Hindlimb muscle (tissue), 1 donor: ENCODE measurements around the gene MRPL58. TPM values are rescaled to one million over a fixed set of nuclear protein-coding genes. Genes with fewer than 3 reads are reported as not detected.
"Not testable (repeated sequence)": the region's sequence is repeated elsewhere in the genome, so short reads cannot be mapped to it uniquely, and the experiment has no call there.

Experiments
- DNase-seq: peaks from one replicate; pipeline ENCODE4 v3.0.0-alpha.2; 2013
- polyA plus RNA-seq: library from polyadenylated mRNA; unstranded; fragments of 120-200 nt; gene quantifications from one replicate; pipeline ENCODE4 v1.2.1, GENCODE V29; 2013; ENCODE audit not compliant: insufficient read length

Gene MRPL58
- polyA plus RNA-seq, 1 donor: 21.2 TPM

DNA sequence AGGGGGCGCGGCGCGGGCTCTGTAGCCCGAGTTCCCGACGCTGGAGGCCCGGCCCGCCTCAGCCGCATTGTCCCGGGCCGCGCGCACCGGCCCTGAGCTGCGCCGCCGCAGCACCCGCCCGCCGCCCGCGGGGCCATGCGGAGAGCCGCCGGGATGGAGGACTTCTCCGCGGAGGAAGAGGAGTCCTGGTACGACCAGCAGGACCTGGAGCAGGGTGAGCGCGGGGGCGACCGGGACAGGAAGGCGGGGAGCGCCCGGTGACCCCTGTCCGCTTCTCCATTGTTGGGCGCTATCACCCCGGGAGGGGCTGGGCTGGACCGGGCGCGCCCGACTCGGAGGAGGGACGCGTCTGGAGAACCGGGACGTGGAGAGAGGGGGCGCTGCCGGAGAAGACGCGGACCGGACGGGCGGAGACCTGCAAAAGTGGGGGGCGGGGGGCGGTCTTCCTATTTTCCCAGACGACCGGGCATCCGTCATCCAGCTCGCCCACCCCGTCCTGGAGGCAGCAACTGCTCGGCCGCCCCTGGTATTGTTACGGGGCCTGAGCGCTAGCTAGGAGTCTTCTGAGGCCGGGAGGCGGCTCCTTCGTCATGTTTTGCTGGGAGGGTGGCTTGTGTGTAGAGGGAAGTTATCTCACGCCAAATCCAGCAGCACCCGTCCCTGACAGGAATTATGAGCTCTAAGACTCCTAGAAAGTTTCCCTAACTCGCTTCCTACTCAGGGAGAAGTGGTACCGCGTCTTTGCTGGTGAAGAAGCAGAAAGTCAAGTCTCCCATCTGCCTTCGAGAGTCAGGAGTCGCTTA, 24.4 kb upstream of the MRPL58 start:
- DNase-seq: peak; percentile 92

DNA sequence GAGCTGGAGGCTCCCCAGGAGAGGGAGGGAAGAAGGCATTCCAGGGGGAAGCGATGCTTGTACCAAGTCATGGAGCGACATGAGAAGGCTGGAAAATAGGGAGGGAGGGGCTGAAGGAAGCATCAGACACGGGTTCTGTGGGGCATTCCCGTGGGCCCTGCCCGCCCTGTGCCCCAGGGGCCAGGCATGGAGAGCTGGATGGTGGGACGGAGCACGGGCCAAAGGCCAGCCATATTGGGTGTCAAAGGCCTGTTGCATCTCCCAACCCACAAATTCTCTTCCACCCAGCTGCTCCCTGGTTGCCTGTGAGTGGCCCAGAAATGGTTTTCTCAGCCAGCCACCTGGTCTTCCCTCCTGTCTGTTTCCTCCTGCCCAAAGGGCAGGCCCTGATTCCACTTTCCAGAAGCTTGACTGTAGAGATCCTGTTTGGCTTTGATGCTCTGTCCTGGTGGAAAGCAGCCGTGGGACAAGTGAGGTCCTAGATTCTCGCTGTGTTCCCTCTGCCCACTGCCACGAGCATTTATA, 21.8 kb upstream of the MRPL58 start:
- DNase-seq: no peak

GRCh38 chr17:74992223-74992622, 20.2 kb upstream of the MRPL58 start:
- DNase-seq: no peak

DNA sequence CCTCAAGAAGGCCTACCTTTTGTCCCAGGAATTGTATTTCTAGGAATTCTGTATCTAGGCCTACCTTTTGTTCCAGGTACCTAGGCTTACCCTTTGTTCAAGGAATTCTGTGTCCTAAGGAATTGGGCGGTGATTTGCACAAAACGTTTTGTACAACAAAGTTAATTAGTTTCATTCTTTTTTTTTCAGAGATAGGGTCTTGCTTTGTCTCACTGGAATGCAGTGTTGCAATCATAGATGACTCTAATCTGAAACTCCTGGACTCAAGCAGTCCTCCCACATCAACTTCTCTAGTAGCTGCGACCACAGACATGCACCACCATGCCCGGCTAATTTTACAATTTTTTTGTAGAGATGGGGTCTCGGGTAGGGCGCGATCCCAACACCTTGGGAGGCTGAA, 18.0 kb upstream of the MRPL58 start:
- DNase-seq: no peak

DNA sequence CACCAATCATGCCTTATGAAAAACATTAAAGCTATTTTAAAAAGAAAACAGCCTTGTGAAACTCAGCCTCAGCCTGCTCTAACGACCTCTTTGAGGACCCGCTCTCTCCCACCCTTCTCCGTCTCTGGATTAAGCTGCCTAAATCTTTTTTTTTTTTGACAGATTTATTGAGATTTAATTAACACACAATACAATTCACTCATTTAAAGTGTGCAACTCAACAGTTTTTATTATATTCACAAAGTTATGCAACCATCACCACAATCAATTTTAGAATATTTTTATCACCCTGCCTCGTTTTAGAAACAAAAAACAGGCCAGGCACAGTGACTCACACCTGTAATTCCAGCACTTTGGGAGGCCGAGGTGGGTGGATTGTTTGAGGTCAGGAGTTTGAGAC, 16.6 kb upstream of the MRPL58 start:
- no peak for DNase-seq

GRCh38 chr17:74998783-74999182, 13.7 kb upstream of the MRPL58 start:
- no peak for DNase-seq

GRCh38 chr17:74999523-74999922, 12.9 kb upstream of the MRPL58 start:
- DNase-seq: no peak

DNA sequence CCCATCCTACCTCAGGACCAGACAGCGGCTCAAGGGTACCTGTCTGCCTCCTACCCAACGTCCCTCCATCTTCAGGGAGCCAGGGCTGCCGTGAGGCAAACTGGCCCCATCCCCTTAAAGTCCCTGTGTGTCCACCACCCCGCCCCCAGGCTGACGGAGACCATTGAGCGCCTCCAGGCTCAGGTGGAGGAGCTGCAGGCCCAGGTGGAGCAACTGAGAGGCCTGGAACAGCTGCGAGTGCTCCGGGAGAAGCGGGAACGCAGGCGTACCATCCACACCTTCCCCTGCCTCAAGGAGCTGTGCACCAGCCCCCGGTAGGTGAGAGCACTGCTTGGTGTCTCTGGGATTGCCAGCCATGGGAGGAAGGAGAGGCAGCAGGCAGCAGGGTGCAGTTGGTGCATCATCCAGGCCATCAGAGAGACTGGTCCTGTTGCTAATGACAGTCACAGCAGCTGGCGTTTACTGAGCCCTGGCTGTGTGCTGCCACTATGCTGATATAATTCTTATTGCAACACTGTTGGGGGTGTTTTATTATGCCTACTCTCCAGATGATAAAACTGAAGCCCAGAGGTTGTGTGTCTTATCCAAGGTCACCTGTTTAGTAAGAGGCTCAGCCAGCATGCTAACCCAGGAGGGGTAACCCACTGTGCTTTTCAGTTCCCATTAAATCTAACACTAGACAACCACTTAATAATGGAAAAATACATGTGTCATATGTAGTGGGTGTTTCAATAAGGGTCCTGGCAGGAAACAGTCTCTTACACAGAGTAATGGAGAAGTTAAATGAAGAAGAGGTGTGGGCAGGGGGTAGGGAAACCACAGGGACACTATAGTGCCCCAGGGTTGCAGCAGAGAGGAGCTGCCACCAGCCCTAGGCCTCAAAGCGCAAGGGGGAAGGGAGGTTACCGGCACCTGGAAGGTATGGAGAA, 10.3 kb upstream of the MRPL58 start:
- no peak for DNase-seq

DNA sequence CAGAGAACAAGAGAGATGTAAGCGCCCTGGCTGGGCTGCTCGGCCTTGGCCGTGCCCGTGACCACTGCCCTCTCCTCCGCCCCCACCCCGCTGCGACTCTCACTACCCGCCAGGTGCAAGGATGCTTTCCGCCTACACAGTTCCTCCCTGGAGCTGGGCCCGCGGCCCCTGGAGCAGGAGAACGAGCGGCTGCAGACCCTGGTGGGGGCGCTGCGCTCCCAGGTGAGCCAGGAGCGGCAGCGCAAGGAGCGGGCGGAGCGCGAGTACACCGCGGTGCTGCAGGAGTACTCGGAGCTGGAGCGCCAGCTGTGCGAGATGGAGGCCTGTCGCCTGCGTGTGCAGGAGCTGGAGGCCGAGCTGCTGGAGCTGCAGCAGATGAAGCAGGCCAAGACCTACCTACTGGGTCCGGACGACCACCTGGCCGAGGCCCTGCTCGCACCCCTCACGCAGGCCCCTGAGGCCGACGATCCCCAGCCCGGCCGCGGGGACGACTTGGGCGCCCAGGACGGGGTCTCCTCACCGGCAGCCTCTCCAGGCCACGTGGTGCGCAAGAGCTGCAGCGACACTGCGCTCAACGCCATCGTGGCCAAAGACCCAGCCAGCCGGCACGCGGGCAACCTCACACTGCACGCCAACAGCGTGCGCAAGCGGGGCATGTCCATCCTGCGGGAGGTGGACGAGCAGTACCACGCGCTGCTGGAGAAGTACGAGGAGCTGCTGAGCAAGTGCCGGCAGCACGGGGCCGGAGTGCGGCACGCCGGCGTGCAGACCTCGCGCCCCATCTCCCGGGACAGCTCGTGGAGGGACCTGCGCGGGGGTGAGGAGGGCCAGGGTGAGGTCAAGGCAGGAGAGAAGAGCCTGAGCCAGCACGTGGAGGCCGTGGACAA, 9.2 kb upstream of the MRPL58 start:
- DNase-seq: no peak

DNA sequence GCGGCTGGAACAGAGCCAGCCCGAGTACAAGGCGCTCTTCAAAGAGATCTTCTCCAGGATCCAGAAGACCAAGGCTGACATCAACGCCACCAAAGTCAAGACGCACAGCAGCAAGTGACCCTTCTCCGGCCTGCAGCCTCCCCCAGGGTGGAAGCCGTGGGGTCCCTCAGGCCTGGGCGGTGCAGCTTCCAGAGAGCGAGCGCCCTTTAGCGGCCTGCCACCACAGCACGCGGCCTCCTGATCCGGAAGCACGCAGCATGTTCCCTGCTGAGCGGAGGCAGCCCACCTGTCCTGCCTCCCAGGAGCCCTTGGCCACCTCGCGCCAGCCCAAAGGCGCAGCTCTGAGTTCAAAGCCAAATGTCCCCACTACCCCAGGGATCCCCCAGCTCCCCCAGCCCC, 8.5 kb upstream of the MRPL58 start:
- DNase-seq: no peak

DNA sequence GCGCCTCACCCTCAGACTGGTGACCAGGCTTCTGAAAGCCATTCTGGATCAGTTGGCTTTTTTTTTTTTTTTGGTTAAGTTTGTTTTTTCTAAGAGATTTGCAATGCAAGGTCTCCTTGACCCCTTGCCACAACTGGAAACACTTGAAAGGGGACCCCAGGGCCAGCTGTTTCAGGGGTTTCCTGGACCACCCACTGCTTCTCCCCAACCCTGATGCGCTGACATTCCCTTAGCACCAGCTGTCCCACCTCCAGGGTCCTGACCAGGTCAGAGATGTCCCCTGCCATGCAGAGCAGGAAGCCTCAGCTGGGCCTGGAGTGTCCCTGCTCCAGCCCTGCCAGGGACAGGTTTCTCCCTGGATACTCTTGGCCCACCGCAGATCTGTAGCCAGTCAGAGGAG, 8.1 kb upstream of the MRPL58 start:
- DNase-seq: no peak

DNA sequence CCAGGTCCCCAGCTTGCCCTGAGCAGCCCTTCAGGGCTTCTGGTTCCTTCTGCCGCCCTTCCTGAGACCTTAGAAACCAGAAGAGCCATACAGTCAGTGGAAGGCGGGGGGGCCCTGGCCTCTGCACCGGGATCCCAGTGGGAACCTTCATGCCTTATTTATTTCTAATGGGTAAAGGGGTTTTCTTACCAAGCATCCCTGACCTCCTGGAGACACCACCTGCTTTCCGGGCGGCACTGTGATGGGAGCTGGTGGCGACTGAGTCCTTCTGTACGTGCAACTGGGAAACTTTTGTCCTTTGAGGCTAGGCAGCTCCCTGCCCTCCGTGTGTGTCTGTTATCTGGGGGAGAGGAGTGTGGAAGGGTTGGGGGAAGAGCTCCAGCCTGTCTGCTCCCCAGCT, 7.2 kb upstream of the MRPL58 start:
- no peak for DNase-seq

DNA sequence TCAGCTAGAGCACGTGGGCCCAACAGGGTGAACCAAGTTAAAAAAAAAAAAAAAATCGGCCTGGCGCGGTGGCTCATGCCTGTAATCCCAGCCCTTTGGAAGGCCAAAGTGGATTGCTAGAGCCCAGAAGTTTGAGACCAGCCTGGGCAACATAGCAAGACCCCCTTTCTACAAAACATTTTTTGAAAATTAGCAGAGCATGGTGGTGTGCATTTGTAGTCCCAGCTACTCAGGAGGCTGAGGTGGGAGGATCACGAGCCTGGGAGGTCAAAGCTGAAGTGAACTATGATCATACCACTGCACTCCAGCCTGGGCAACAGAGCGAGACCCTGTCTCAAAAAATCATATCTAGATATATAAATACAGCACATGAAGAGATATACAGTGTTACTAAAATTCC, 6.4 kb upstream of the MRPL58 start:
- not testable (repeated sequence) for DNase-seq

DNA sequence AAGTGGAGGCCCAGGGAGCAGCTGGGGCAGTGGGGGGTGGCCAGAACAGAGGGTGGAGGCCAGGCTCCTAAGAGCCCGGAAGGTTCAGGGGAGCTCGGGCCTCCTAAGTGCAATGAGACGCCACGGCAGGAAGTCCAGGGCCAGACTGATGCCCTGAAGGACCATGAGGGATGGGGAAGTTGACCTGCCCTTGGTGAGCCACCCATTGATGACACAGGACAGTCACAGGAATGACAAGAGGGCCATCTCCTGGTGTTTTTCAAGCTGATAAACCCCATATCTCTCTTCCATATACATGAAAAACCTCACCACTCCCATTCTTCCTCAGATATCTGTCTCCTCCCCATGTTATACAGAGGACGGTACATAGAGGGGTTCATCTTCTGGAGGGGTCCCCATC, 5.8 kb upstream of the MRPL58 start:
- no peak for DNase-seq

GRCh38 chr17:75008373-75008772, 4.1 kb upstream of the MRPL58 start:
- no peak for DNase-seq

DNA sequence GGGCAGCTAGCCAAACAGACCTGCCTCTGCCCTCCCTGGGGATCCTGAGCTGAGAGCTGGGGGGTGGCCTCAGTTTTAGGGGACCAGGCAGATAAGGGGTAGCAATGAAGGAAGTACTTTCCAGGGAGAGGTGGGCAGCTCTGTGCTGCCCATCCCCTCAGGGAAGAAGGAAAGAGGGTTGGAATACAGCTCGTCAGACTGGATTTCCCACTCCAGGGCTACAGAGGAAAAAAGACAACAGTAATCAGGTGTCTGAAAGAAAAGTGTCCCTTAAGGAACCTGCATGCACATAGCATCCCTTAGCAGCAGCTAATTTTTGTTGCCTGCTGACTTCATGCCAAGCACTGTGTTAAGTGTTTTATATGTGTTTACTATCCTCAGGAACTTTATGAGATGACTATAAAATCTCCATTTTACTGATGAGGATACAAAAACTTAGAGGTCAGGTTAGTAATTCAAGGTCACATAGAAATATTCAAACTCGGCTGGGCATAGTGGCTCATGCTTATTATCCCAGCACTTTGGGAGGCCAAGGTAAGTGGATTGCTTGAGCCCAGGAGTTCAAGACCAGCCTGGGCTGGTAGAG, 3.2 kb upstream of the MRPL58 start:
- no peak for DNase-seq

GRCh38 chr17:75010683-75011400, 1.6 kb upstream of the MRPL58 start:
- peak; percentile 78 for DNase-seq

- peak; percentile 77 for DNase-seq
Measured at GRCh38 chr17:75011401-75012095, 922 bp upstream of the MRPL58 start.

DNA sequence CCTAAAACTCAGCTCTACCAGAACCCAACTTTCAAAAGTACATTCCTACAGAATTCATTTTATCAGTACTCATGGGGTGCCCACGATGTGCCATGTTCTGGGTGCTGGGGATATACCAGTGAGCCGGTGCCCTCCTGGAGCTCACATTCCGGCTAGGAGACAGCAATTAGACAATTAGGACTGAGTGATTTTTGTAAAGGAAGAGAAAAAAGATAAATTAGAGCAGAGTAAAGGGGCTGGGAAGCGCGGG, 449 bp upstream of the MRPL58 start:
- DNase-seq: no peak

- DNase-seq: no peak
Measured at GRCh38 chr17:75013092-75013559, 656 bp downstream of the MRPL58 start.

DNA sequence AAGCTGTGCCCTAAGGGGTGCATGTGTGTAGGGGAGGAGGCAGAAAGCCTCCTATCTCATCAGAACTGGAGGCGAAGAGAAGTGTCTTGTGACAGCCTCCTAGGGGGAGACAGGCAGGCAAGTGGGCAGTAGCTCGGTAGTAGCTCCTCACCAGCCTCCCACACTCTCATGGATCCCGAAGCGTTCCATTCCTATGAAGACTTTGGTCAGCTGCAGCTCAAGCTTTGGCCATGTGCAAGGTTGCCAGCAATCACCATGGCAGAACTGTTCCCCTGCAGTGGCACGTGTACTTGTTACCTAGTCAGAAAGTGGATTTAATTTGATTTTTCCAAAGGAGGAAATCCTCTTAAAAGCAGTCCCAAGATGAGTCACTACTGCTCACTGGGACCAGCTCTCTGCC, 6.7 kb downstream of the MRPL58 start:
- no peak for DNase-seq
